HEK293 (cell line): Measurements from ENCODE around the gene FBXL7.

Source experiments
- CTCF ChIA-PET: fragments of 350-600 bp; formaldehyde crosslinking; extraction: SDS; loops from one replicate; lab custom pipeline; 2021; ENCODE audit warnings: antibody characterized with exemption; lab: Yijun Ruan, JAX
- POLR2A ChIA-PET: fragments of 300-600 bp; formaldehyde crosslinking; extraction: SDS; loops from one replicate; lab custom pipeline; 2020; ENCODE audit warnings: antibody characterized with exemption, inconsistent platforms; lab: Yijun Ruan, JAX
- H3K27ac ChIP-seq: fragments of 200-500 bp; sonication (Bioruptor generic); 2 replicates; pipeline ENCODE4 v1.5.1; 2014; ENCODE audit warnings: low read depth, low read length, control low read depth, inconsistent platforms; ENCODE audit errors: extremely low read depth
- H3K36me3 ChIP-seq, 2 experiments: fragments of 200-500 bp in 1 of 2; sonication (Bioruptor generic) in 1 of 2; 1 replicate in 1 of 2; 2 replicates in 1 of 2; pipeline ENCODE4 v1.5.1; 2014 to 2017; ENCODE audit warnings: inconsistent platforms in 2 of 2, low read length in 2 of 2; ENCODE audit not compliant: control insufficient read depth in 2 of 2, insufficient read depth in 1 of 2
- H3K4me1 ChIP-seq: fragments of 200-500 bp; sonication (Bioruptor generic); 2 replicates; pipeline ENCODE4 v1.5.1; 2014; ENCODE audit warnings: mild to moderate bottlenecking, low read length, inconsistent platforms; ENCODE audit not compliant: control insufficient read depth, insufficient read depth
- H3K4me3 ChIP-seq: 2 replicates; pipeline ENCODE4 v1.5.1; 2011; ENCODE audit warnings: low read depth, mild to moderate bottlenecking, control low read depth, low read length, moderate library complexity
- H3K9me3 ChIP-seq: fragments of 200-500 bp; sonication (Bioruptor generic); 2 replicates; pipeline ENCODE4 v1.5.1; 2014; ENCODE audit warnings: low read depth, low read length, inconsistent platforms; ENCODE audit not compliant: control insufficient read depth, insufficient read depth
- IKZF3 ChIP-seq: fragments of 450-650 bp; IDR thresholded peaks from 2 replicates; pipeline ENCODE4 v1.5.0; 2018; ENCODE audit warnings: missing biosample characterization, mild to moderate bottlenecking, missing genetic modification characterization, moderate library complexity
- KLF16 ChIP-seq: fragments of 450-650 bp; formaldehyde crosslinking; IDR thresholded peaks from 2 replicates; pipeline ENCODE4 v1.5.1; 2017; ENCODE audit warnings: missing biosample characterization, missing genetic modification characterization
- KLF7 ChIP-seq: fragments of 450-650 bp; formaldehyde crosslinking; IDR thresholded peaks from 2 replicates; pipeline ENCODE4 v1.5.1; 2016; ENCODE audit warnings: missing biosample characterization, missing genetic modification characterization, borderline replicate concordance
- PRDM1 ChIP-seq: fragments of 450-650 bp; formaldehyde crosslinking; IDR thresholded peaks from 2 replicates; pipeline ENCODE4; 2016; ENCODE audit warnings: missing biosample characterization, missing genetic modification characterization
- TRIM28 ChIP-seq: IDR thresholded peaks from 2 replicates; pipeline ENCODE4 v1.6.1; 2011; ENCODE audit warnings: low read length, control low read depth, borderline replicate concordance
- WT1 ChIP-seq: fragments of 450-650 bp; formaldehyde crosslinking; IDR thresholded peaks from 2 replicates; pipeline ENCODE4 v1.5.1; 2016; ENCODE audit warnings: missing biosample characterization, missing genetic modification characterization
- YY1 ChIP-seq: fragments of 450-650 bp; formaldehyde crosslinking; IDR thresholded peaks from 2 replicates; pipeline ENCODE4 v1.5.1; 2018; ENCODE audit warnings: missing biosample characterization, missing genetic modification characterization
- ZBTB17 ChIP-seq: fragments of 450-650 bp; formaldehyde crosslinking; IDR thresholded peaks from 2 replicates; pipeline ENCODE4 v1.5.1; 2016; ENCODE audit warnings: missing biosample characterization, missing genetic modification characterization
- ZBTB48 ChIP-seq: fragments of 450-650 bp; formaldehyde crosslinking; IDR thresholded peaks from 2 replicates; pipeline ENCODE4 v1.5.1; 2016; ENCODE audit warnings: missing biosample characterization, missing genetic modification characterization
- ZBTB8A ChIP-seq: fragments of 450-650 bp; formaldehyde crosslinking; IDR thresholded peaks from 2 replicates; pipeline ENCODE4 v1.5.1; 2016; ENCODE audit warnings: missing biosample characterization, missing genetic modification characterization
- ZFP3 ChIP-seq: fragments of 450-650 bp; formaldehyde crosslinking; IDR thresholded peaks from 2 replicates; pipeline ENCODE4 v1.5.1; 2016; ENCODE audit warnings: low read depth, missing biosample characterization, missing genetic modification characterization
- ZFP69B ChIP-seq: fragments of 450-650 bp; formaldehyde crosslinking; IDR thresholded peaks from 2 replicates; pipeline ENCODE4 v1.5.1; 2016; ENCODE audit warnings: missing biosample characterization, missing genetic modification characterization
- ZNF169 ChIP-seq: fragments of 450-650 bp; formaldehyde crosslinking; IDR thresholded peaks from 2 replicates; pipeline ENCODE4 v1.5.1; 2016; ENCODE audit warnings: missing biosample characterization, missing genetic modification characterization
- ZNF2 ChIP-seq: fragments of 450-650 bp; formaldehyde crosslinking; IDR thresholded peaks from 2 replicates; pipeline ENCODE4 v1.5.1; 2016; ENCODE audit warnings: missing biosample characterization, missing genetic modification characterization
- ZNF394 ChIP-seq: fragments of 450-650 bp; formaldehyde crosslinking; IDR thresholded peaks from 2 replicates; pipeline ENCODE4 v1.5.1; 2016; ENCODE audit warnings: missing biosample characterization, missing genetic modification characterization, mild to moderate bottlenecking, moderate library complexity, borderline replicate concordance
- ZNF416 ChIP-seq: fragments of 450-650 bp; formaldehyde crosslinking; IDR thresholded peaks from 2 replicates; pipeline ENCODE4 v1.5.1; 2016; ENCODE audit warnings: missing biosample characterization, missing genetic modification characterization
- ZNF48 ChIP-seq: fragments of 450-650 bp; formaldehyde crosslinking; IDR thresholded peaks from 2 replicates; pipeline ENCODE4 v1.5.1; 2016; ENCODE audit warnings: missing biosample characterization, missing genetic modification characterization
- ZNF501 ChIP-seq: fragments of 450-650 bp; formaldehyde crosslinking; IDR thresholded peaks from 2 replicates; pipeline ENCODE4 v1.5.1; 2016; ENCODE audit warnings: missing biosample characterization, missing genetic modification characterization
- ZNF561 ChIP-seq: fragments of 450-650 bp; IDR thresholded peaks from 2 replicates; pipeline ENCODE4 v1.5.1; 2018; ENCODE audit warnings: missing biosample characterization, missing genetic modification characterization, borderline replicate concordance
- ZNF571 ChIP-seq: fragments of 450-650 bp; formaldehyde crosslinking; IDR thresholded peaks from 2 replicates; pipeline ENCODE4 v1.5.0; 2017; ENCODE audit warnings: missing biosample characterization, missing genetic modification characterization
- ZNF629 ChIP-seq: fragments of 450-650 bp; formaldehyde crosslinking; IDR thresholded peaks from 2 replicates; pipeline ENCODE4 v1.5.1; 2017; ENCODE audit warnings: missing biosample characterization, missing genetic modification characterization
- ZSCAN30 ChIP-seq: fragments of 450-650 bp; IDR thresholded peaks from 2 replicates; pipeline ENCODE4 v1.5.1; 2018; ENCODE audit warnings: missing biosample characterization, mild to moderate bottlenecking, missing genetic modification characterization, moderate library complexity
- TF ChIP-seq, protein P1 (sequence below): fragments of 450-650 bp; formaldehyde crosslinking; IDR thresholded peaks from 2 replicates; pipeline ENCODE4 v1.5.1; 2016; ENCODE audit warnings: missing biosample characterization, missing genetic modification characterization, low read depth
- TF ChIP-seq, protein P2 (sequence below): fragments of 450-650 bp; formaldehyde crosslinking; IDR thresholded peaks from 2 replicates; pipeline ENCODE4 v1.5.1; 2016; ENCODE audit warnings: missing biosample characterization, missing genetic modification characterization
- TF ChIP-seq, protein P3 (sequence below): fragments of 450-650 bp; formaldehyde crosslinking; IDR thresholded peaks from 2 replicates; pipeline ENCODE4 v1.5.0; 2017; ENCODE audit warnings: missing biosample characterization, missing genetic modification characterization, borderline replicate concordance
- TF ChIP-seq, protein P4 (sequence below): fragments of 450-650 bp; formaldehyde crosslinking; IDR thresholded peaks from 2 replicates; pipeline ENCODE4 v1.5.1; 2016; ENCODE audit warnings: missing biosample characterization, missing genetic modification characterization

The FBXL7 gene

DNA sequence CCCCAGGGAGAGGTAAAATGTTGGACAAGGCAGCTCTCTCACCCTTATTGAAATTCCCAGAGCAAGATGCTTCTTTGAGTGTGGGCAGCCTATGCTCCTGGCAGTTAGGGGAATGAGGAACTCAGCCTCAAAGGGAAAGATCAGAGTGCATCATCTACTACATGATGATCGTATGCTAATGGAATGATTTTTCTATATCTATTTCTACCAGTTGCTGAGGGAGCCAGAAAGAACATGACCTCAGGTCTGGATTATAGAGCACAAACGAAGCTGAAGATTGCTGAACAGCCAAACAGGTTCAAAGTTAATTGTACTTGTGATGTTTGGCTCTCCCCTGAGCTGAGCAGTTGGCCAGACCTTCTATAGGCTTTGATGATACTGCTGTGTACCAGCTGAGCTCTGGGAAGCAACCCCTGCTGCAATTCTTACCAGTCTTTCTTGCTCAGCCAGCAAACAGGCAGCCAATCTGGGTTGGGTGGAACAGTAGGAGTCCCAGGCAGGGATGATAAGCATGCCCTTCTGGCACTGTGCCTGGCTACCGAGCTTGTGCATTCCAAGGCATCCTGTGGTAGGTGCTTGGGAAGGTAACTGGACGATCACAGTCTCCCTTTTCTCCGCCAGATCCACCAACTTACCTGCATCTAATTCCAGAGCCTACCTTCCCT is 10.3 kb upstream of the FBXL7 start (continued):
- TF ChIP-seq ZBTB17 (tag by site-specific recombination), result no peak
- no peak for TF ChIP-seq TRIM28
- TF ChIP-seq ZBTB8A (tag by site-specific recombination), result no peak
- TF ChIP-seq IKZF3, result no peak

DNA sequence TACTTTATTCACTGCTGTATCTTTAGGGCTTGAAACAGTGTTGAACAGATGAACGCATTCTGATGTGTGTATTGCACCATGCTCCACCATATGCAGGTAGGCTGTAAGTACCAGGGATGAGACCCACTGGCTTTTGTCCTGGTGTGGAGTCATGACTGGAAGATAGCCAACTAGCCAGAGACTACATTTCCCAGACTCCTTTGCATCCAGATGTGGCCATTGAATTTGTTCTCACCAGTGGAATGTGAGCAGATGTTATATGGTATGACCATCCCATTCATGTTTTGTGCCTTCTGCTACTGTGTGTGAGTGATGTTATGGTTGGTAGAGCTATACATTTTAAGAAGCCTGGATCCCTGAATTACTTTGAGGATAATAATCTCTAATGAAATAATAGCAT is 7.4 kb upstream of the FBXL7 start:
- Histone ChIP-seq H3K36me3 (no peaks in the 10 kb centered on the region), H3K27ac (no peak overlapping the region), H3K4me1 (no peaks in the 10 kb centered on the region), H3K4me3 (no peak overlapping the region), H3K9me3 (no peaks in the 10 kb centered on the region)
- TF ChIP-seq ZBTB48, result no peak
- TF ChIP-seq ZNF169, result no peak
- TF ChIP-seq ZNF501, result no peak
- TF ChIP-seq ZNF561 (tag by site-specific recombination), result no peak
- no peak for TF ChIP-seq KLF16
- TF ChIP-seq PRDM1 (tag by site-specific recombination), result no peak
- TF ChIP-seq KLF7 (tag by site-specific recombination), result no peak
- no peak for TF ChIP-seq YY1
- no peak for TF ChIP-seq ZNF394
- TF ChIP-seq ZNF571 (tag by site-specific recombination), result no peak
- TF ChIP-seq, protein P1, sequence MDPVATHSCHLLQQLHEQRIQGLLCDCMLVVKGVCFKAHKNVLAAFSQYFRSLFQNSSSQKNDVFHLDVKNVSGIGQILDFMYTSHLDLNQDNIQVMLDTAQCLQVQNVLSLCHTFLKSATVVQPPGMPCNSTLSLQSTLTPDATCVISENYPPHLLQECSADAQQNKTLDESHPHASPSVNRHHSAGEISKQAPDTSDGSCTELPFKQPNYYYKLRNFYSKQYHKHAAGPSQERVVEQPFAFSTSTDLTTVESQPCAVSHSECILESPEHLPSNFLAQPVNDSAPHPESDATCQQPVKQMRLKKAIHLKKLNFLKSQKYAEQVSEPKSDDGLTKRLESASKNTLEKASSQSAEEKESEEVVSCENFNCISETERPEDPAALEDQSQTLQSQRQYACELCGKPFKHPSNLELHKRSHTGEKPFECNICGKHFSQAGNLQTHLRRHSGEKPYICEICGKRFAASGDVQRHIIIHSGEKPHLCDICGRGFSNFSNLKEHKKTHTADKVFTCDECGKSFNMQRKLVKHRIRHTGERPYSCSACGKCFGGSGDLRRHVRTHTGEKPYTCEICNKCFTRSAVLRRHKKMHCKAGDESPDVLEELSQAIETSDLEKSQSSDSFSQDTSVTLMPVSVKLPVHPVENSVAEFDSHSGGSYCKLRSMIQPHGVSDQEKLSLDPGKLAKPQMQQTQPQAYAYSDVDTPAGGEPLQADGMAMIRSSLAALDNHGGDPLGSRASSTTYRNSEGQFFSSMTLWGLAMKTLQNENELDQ (tag by site-specific recombination), result no peak
- TF ChIP-seq ZSCAN30, result no peak
- TF ChIP-seq ZNF2 (tag by site-specific recombination), result no peak
- ChIA-PET POLR2A (no interaction called here), CTCF (no interaction called here)

DNA sequence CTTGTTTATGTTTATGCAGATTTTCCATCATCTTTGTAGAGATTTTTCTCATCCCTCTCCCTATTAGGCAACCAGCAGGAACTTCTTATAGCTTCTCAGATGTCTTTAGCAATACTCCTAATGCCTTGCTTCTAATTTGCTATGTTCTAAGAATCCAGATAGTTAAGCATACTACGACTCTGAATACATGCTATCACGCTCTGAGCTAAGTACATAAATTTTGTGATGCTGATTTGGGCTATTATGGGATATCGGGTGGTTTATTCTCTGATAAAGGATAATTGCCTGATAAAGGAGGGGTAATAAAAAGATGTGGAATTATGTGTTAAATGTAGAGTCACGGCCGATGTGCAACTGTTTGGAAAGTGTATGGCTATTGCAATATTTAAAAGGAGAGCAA is 6.5 kb upstream of the FBXL7 start:
- POLR2A ChIA-PET, result no interaction called here
- CTCF ChIA-PET, result no interaction called here
- TF ChIP-seq ZNF48 (tag by site-specific recombination), result no peak
- no peak for TF ChIP-seq ZFP69B
- TF ChIP-seq, protein P2, sequence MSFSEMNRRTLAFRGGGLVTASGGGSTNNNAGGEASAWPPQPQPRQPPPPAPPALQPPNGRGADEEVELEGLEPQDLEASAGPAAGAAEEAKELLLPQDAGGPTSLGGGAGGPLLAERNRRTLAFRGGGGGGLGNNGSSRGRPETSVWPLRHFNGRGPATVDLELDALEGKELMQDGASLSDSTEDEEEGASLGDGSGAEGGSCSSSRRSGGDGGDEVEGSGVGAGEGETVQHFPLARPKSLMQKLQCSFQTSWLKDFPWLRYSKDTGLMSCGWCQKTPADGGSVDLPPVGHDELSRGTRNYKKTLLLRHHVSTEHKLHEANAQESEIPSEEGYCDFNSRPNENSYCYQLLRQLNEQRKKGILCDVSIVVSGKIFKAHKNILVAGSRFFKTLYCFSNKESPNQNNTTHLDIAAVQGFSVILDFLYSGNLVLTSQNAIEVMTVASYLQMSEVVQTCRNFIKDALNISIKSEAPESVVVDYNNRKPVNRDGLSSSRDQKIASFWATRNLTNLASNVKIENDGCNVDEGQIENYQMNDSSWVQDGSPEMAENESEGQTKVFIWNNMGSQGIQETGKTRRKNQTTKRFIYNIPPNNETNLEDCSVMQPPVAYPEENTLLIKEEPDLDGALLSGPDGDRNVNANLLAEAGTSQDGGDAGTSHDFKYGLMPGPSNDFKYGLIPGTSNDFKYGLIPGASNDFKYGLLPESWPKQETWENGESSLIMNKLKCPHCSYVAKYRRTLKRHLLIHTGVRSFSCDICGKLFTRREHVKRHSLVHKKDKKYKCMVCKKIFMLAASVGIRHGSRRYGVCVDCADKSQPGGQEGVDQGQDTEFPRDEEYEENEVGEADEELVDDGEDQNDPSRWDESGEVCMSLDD (tag by site-specific recombination), result no peak
- no peak for TF ChIP-seq ZNF629 (tag by site-specific recombination)
- no peak for TF ChIP-seq WT1 (tag by site-specific recombination)
- TF ChIP-seq, protein P3, sequence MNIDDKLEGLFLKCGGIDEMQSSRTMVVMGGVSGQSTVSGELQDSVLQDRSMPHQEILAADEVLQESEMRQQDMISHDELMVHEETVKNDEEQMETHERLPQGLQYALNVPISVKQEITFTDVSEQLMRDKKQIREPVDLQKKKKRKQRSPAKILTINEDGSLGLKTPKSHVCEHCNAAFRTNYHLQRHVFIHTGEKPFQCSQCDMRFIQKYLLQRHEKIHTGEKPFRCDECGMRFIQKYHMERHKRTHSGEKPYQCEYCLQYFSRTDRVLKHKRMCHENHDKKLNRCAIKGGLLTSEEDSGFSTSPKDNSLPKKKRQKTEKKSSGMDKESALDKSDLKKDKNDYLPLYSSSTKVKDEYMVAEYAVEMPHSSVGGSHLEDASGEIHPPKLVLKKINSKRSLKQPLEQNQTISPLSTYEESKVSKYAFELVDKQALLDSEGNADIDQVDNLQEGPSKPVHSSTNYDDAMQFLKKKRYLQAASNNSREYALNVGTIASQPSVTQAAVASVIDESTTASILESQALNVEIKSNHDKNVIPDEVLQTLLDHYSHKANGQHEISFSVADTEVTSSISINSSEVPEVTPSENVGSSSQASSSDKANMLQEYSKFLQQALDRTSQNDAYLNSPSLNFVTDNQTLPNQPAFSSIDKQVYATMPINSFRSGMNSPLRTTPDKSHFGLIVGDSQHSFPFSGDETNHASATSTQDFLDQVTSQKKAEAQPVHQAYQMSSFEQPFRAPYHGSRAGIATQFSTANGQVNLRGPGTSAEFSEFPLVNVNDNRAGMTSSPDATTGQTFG (tag by site-specific recombination), result no peak
- no peak for TF ChIP-seq ZFP3 (tag by site-specific recombination)
- TF ChIP-seq ZNF416 (tag by site-specific recombination), result no peak
- TF ChIP-seq, protein P4, sequence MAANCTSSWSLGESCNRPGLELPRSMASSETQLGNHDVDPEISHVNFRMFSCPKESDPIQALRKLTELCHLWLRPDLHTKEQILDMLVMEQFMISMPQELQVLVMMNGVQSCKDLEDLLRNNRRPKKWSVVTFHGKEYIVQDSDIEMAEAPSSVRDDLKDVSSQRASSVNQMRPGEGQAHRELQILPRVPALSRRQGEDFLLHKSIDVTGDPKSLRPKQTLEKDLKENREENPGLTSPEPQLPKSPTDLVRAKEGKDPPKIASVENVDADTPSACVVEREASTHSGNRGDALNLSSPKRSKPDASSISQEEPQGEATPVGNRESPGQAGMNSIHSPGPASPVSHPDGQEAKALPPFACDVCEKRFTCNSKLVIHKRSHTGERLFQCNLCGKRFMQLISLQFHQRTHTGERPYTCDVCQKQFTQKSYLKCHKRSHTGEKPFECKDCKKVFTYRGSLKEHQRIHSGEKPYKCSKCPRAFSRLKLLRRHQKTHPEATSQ (tag by site-specific recombination), result no peak

More for the DNA sequence above, 6.5 kb upstream of the FBXL7 start:
- H3K27ac ChIP-seq, result no peak overlapping the region
- H3K9me3 ChIP-seq, result no peaks in the 10 kb centered on the region
- H3K4me3 ChIP-seq, result no peak overlapping the region
- H3K4me1 ChIP-seq, result no peaks in the 10 kb centered on the region
- H3K36me3 ChIP-seq, result no peaks in the 10 kb centered on the region
